GM19438 (cell line): Measurements from ENCODE around the gene EMP2.

Source experiments
- ATAC-seq: cut with Tn5 transposase; IDR thresholded peaks from one replicate; pipeline ENCODE4 v1.9.1; 2021; ENCODE audit warnings: low read depth; ENCODE audit not compliant: unreplicated experiment

The EMP2 gene

GRCh38 chr16:10495031-10495345 is 85.4 kb downstream of the EMP2 start:
- ATAC-seq: no peak

GRCh38 chr16:10494343-10495030 is 85.9 kb downstream of the EMP2 start:
- ATAC-seq: no peak

DNA sequence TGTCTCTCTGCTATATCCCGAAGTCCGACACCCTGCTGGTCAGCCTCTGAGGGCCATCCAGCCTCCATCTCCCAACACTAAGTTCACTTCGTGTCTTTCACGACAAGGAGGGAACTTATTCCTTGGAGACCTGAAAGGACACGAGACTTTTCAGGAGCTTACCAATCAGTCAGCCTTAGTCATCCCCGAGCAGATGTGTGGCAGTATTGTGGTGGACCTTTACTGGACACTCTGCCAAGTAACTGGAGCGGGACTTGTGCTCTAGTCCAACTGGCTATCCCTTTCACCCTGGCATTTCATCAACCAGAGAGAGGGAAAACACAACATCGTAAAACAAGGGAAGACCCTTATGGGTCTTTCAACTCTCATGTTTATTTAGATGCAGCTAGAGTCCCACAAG is 87.1 kb downstream of the EMP2 start:
- ATAC-seq: no peak

GRCh38 chr16:10490141-10490540 is 90.3 kb downstream of the EMP2 start:
- ATAC-seq: no peak

- no peak for ATAC-seq
Observed at GRCh38 chr16:10485698-10486382, 94.6 kb downstream of the EMP2 start.

DNA sequence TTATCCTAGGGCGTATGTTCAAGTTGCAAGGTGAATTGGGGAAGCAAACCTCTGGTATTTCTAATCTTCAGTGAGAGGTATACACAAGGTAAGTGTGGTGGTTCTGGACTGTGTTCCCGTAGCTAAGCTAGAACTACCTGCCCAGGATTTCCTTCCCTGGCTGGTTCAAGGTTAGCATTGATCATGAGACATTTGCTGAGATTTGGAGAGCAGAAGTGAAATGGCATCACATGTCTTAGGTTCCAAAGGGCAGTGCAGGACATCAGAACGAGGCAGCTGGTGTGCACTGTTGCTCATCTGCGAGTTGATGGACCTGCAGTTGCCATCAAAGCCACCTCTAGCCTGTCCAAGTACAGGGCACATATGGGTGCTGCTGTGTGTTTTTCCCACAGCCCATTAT is 95.2 kb downstream of the EMP2 start:
- ATAC-seq: no peak

DNA sequence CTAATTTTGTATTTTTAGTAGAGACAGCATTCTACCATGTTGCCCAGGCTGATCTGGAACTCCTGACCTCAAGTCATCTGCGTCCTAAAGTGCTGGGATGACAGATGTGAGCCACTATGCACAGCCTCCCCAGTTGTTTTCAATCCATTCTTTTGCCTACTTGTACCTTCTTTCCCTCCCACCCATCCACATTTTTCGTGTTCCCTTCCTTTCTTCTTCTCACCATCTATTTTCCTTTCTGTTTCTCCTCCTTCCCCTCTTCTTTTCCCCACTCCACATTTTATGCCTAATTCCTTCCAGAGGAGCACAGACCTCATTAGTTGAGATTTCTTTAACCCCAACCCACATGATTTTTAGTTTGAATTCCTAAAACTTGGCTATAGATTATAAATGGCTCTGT is 100.2 kb downstream of the EMP2 start:
- ATAC-seq: no peak
